ENCODE results near the gene GSTM1. TPM values are rescaled to one million over a fixed set of nuclear protein-coding genes. Genes with fewer than 3 reads are reported as not detected.
A peak's percentile ranks its signal among the peaks of the same experiment; 100 is the strongest.
"Not testable (repeated sequence)": the region's sequence is repeated elsewhere in the genome, so short reads cannot be mapped to it uniquely, and the experiment has no call there.

Gene GSTM1
- total RNA-seq, 2 donors from 2014 or later: 46.1 TPM; not detected in 1

GRCh38 chr1:109661391-109661790 lies 26.2 kb upstream of the GSTM1 start:
- Histone ChIP-seq H3K4me1 (no peaks in the 10 kb centered on the region), H3K36me3 (no peaks in the 10 kb centered on the region), H3K9ac (ENCODE audit: low read depth in 2 of 2, low read length in 2 of 2) (no peak overlapping the region), H3K4me3 (no peak overlapping the region), H3K9me3 (no peaks in the 10 kb centered on the region), H3K27me3 (no peaks in the 10 kb centered on the region), H3K27ac (no peak overlapping the region)
- intact Hi-C loops (cut with DNase I): no loop called here
- TF ChIP-seq, protein P1, sequence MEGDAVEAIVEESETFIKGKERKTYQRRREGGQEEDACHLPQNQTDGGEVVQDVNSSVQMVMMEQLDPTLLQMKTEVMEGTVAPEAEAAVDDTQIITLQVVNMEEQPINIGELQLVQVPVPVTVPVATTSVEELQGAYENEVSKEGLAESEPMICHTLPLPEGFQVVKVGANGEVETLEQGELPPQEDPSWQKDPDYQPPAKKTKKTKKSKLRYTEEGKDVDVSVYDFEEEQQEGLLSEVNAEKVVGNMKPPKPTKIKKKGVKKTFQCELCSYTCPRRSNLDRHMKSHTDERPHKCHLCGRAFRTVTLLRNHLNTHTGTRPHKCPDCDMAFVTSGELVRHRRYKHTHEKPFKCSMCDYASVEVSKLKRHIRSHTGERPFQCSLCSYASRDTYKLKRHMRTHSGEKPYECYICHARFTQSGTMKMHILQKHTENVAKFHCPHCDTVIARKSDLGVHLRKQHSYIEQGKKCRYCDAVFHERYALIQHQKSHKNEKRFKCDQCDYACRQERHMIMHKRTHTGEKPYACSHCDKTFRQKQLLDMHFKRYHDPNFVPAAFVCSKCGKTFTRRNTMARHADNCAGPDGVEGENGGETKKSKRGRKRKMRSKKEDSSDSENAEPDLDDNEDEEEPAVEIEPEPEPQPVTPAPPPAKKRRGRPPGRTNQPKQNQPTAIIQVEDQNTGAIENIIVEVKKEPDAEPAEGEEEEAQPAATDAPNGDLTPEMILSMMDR (IDR thresholded peaks at IDR 0.05): no peak
- no peak for DNase-seq

- Histone ChIP-seq H3K4me1 (no peaks in the 10 kb centered on the region), H3K9ac (ENCODE audit: low read depth in 2 of 2, low read length in 2 of 2) (no peak overlapping the region), H3K9me3 (no peaks in the 10 kb centered on the region), H3K27ac (no peak overlapping the region), H3K27me3 (no peaks in the 10 kb centered on the region), H3K36me3 (no peaks in the 10 kb centered on the region), H3K4me3 (no peak overlapping the region)
- TF ChIP-seq, protein P1 (IDR thresholded peaks at IDR 0.05): no peak
- DNase-seq: no peak
- intact Hi-C loops (cut with DNase I): no loop called here
Measured at GRCh38 chr1:109664671-109665070, 22.9 kb upstream of the GSTM1 start.

DNA sequence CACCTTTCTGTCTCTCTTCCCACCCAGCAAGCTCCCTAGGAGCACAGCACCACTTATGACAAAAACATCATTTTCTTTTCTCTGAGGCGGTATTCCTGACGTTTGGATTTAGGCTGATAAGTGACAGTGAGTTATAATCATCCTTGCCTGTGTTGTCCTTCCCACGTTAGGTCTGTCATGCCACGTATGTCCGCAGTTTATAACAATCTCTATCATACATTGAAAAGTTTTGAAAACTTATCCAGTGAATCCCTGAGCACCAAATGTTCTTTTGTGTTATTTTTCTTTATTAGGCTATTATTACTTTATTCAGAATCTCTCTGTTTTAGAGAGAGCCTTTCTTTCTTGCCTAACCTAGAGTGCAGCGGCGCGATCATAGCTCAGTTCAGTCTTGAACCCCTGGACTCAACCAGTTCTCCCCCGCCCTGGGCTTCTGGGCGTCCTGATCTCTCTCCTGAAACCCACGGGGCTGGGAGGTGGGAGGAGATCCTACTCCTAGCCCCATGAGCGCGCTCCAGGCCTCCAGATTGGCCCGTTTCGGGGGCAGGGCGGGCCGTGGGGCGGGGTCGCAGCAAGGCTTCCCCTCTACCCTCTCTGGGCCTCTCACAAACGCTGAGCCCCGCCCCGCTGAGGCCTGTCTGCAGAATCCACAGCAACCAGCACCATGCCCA lies 20.0 kb upstream of the GSTM1 start, which contains the start of gene GSTM2:
GSTM2 (plus strand) TSS at position 606 of the 671 bp plus-strand sequence; CDS start at position 665, 59 bp downstream.
- Histone ChIP-seq H3K27ac (no peak within 1 kb of the TSS), H3K4me3 (peak within 1 kb of the TSS; percentile 40)

GRCh38 chr1:109668123-109668775 lies 19.4 kb upstream of the GSTM1 start:
- intact Hi-C loops (cut with DNase I): no loop called here
- Histone ChIP-seq H3K27me3 (no peaks in the 10 kb centered on the region), H3K4me1 (no peaks in the 10 kb centered on the region), H3K4me3 (peak overlapping the region; percentile 40), H3K9ac (ENCODE audit: low read depth in 2 of 2, low read length in 2 of 2) (peak overlapping the region; percentile 62 to 68), H3K36me3 (no peaks in the 10 kb centered on the region), H3K27ac (no peak overlapping the region), H3K9me3 (no peaks in the 10 kb centered on the region)
- TF ChIP-seq, protein P1 (IDR thresholded peaks at IDR 0.05): no peak
- DNase-seq: no peak

More for the DNA sequence above, 20.0 kb upstream of the GSTM1 start, which contains the start of gene GSTM2:
- Histone ChIP-seq H3K36me3 (no peaks in the 10 kb centered on the region), H3K4me1 (no peaks in the 10 kb centered on the region), H3K9ac (ENCODE audit: low read depth in 2 of 2, low read length in 2 of 2) (peak within 1 kb of the TSS; percentile 62 to 68), H3K27me3 (no peaks in the 10 kb centered on the region), H3K9me3 (no peaks in the 10 kb centered on the region)
- DNase-seq: peak; percentile 92
- intact Hi-C loops (cut with DNase I): no loop called here
- TF ChIP-seq, protein P1 (IDR thresholded peaks at IDR 0.05): no peak

DNA sequence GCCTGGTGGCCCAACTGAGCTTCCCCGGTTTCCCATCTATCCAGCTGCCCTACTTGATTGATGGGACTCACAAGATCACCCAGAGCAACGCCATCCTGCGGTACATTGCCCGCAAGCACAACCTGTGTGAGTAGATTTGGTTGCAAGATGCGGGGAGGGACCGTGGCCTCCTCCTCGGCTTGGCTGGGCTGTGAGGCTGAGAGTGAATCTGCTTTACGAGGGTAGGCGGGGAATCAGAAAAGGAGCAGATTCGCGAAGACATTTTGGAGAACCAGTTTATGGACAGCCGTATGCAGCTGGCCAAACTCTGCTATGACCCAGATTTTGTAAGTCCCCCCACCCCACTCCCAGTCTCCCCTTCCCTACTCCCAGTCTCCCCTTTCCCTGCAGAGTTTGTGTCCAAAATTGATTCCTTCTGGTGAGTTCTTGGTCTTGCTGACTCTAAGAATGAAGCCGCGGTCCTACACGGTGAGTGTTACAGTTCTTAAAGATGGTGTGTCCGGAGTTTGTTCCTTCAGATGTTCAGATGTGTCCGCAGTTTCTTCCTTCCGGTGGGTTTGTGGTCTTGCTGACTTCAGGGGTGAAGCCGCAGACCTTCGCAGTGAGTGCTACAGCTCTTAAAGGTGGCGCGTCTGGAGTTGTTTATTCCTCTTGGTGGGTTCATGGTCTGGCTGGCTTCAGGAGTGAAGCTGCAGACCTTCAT lies 18.2 kb upstream of the GSTM1 start:
- H3K27me3 ChIP-seq: no peaks in the 10 kb centered on the region
- no peaks in the 10 kb centered on the region for H3K36me3 ChIP-seq
- intact Hi-C loops (cut with DNase I): no loop called here
- H3K27ac ChIP-seq: no peak overlapping the region
- DNase-seq: no peak
- no peak overlapping the region for H3K9ac ChIP-seq (ENCODE audit: low read depth in 2 of 2, low read length in 2 of 2)
- no peaks in the 10 kb centered on the region for H3K4me1 ChIP-seq
- H3K4me3 ChIP-seq: no peak overlapping the region
- no peaks in the 10 kb centered on the region for H3K9me3 ChIP-seq
- TF ChIP-seq, protein P1 (IDR thresholded peaks at IDR 0.05): no peak

GRCh38 chr1:109669949-109670302 lies 17.7 kb upstream of the GSTM1 start:
- H3K27me3 ChIP-seq; DNase-seq; H3K9me3 ChIP-seq; H3K4me3 ChIP-seq; intact Hi-C loops (cut with DNase I); H3K9ac ChIP-seq (ENCODE audit: low read depth in 2 of 2, low read length in 2 of 2); H3K36me3 ChIP-seq; H3K27ac ChIP-seq; H3K4me1 ChIP-seq: not testable (repeated sequence)
